NCI-H82 (cell line): ENCODE data around the gene SLC17A5.
A peak's percentile ranks its signal among the peaks of the same experiment; 100 is the strongest.
"Not testable (repeated sequence)": the region's sequence is repeated elsewhere in the genome, so short reads cannot be mapped to it uniquely, and the experiment has no call there.

Experiments used
- DNase-seq: peaks from one replicate; lab custom pipeline; 2025; lab: John Stamatoyannopoulos, UW

The SLC17A5 gene, protein sequence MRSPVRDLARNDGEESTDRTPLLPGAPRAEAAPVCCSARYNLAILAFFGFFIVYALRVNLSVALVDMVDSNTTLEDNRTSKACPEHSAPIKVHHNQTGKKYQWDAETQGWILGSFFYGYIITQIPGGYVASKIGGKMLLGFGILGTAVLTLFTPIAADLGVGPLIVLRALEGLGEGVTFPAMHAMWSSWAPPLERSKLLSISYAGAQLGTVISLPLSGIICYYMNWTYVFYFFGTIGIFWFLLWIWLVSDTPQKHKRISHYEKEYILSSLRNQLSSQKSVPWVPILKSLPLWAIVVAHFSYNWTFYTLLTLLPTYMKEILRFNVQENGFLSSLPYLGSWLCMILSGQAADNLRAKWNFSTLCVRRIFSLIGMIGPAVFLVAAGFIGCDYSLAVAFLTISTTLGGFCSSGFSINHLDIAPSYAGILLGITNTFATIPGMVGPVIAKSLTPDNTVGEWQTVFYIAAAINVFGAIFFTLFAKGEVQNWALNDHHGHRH

DNA sequence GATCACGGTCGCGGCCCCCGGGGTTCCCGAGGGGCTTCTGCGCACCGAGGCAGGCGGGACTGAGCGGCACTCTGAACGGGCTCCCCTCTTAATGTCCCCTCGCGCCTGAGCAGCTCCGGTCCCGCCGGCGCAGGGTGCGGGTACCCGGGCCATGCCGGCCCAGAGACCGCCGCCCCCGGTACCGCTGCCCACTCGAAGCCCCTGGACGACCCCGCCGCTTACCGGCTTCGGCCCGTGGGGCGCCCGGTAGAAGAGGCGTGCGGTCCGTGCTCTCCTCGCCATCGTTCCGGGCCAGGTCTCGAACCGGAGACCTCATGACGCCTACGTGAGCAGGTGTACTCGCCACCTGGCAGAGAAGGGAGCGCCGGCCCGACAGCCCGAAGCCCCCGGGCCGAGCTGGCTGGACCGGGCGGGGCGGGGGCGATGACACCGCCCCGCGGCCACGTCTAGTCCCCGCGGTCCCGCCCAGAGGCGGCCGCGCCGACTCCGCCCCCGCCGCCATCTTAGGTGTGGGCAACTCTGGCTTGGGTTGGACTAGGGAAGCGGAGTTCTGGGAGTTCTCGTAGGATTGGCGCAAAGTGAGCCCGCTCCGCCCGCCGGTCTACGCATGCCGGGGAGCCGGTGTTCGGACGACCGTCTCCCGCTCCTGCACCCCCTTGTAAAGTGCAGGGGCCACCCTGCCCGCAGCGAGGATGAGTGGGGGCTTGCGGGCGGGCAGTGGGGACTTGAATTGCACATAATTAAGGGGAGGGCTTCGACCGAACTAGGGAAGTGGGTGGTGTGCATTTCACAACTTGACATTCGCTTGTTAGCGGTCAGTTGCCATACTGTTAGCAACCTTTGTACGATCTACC lies at the start of gene SLC17A5:
Gene SLC17A5 (minus strand): TSS at position 422 of the 854 bp plus-strand sequence. CDS start 106 bp downstream, at position 316.
- DNase-seq = peak; percentile 93

DNA sequence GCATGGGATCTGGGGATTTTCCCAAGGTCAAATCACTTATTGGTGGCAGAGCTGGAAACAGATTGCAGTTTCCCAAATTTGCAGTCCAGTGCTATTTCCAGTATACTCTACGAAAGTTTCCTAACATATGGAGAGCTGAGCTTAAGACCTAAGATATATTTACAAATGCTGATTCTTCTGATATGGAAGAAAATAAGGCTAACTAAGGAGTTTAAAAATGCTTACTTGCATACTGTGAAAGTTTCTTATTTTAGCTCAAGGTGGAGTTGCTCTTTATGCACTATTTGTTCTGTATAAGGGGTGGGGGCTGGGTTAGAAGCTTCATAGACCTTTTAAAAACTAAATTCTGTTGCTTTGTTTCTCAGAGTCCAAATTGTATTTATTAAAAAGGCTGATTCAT lies 49.7 kb upstream of the SLC17A5 start:
- DNase-seq = no peak

DNA sequence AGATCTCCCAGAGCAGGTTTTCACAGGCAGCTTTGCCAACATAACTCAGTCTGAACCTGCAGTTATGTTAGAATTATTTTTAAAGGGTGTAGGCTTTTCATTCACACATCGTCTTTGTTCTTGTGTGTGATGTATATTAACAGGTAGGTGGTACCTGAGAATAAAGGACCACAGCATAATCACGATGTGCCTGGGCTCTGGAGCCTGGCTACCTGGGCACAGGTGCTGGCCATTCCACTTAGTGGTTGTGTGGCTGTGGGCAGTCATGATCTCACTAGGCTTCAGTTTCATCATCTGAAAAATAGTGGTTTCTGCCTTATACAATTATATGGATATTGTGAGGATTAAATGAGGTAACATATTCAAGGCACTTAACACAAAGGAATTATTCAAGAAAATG lies 48.7 kb upstream of the SLC17A5 start:
- no peak for DNase-seq

DNA sequence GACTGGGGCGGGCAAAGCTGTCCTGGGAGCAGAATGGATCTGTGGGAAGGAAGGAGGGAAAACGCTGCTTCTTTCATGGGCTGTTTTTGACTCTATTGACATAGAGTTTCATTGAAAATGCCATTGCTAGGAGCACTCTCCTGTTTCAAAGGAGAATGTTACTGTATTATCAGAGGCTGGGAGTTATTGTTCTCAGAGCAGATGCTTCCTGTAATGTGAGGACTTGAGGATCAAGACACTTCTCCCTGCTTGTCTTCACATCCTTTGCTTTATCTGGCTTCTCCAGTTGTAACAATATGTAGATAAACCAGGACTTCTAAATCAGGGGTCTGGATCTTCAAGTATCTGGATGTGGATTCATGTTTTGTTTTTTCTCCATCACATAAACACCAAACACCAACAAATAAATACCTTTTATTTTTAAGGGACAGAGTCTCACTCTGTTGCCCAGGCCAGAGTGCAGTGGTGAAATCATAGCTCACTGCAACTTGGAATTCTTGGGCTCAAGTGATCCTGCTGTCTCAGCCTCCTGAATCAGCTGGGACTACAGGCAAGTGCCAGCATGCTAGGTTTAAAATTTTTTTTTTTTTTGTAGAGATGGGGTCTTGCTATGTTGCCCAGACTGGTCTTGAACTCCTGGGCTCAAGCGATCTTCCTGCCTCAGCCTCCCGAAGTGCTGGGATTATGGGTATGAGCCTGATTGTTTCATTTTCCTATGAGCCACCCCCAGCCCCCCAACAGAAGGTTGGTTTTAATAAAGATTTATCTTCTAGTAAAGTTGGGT lies 46.1 kb upstream of the SLC17A5 start:
- DNase-seq = no peak

DNA sequence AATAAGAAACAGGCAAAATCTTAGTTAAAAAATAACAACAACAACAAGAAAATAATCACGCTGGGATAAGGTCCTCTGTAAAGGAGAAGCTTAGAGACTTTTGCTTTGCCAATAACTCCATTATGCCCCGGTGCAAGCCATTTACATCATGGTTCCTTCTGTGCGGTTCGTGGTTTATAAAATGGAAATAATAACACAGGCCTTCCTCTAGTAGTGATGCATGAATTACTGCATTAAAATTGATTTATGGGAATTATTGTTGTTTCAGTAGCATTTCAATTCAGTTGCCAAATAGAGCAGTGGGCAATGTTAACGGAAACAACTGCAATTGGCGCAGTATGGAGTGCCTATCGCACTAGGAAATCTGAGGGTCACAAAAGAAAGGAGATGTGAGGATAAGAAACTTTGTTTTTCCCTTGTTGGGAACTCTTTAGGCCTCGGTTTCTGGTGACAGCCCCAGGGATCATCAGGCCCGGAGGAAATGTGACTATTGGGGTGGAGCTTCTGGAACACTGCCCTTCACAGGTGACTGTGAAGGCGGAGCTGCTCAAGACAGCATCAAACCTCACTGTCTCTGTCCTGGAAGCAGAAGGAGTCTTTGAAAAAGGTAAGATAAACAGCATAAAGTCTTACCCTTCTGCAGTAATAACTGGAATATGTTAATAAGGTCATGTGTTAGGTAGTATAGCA lies 43.3 kb upstream of the SLC17A5 start:
- DNase-seq = no peak

DNA sequence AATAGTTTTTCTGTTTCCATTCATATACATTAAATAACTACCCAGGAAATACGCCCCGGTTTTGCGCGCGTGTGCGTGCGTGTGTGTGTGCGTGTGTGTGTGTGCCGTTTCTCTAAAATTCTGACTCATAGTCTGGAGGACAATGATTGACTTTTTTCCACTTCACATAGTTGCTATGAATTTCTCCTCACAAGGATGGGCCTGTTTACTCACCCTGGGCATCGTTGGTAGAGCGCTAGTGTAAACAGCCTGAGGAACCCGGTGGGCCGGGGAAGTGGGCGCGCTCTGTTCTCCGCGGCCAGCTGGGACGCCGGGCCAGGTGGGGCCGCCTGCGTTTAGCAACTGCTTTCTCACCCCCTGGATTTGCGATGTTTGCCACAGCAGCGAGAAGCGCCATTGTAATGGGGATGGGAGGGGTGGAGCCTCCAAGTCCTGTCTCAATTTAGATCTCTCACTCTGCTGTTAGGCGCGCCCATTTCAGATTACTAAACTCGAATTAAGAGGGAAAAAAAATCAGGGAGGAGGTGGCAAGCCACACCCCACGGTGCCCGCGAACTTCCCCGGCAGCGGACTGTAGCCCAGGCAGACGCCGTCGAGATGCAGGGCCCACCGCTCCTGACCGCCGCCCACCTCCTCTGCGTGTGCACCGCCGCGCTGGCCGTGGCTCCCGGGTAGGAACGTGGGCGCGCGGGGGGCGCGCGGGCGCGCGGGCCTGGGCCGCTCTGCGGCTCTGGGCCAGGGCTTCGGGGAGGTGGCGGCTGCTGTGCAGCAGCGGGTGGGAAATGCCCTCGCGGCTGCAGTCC lies 42.0 kb upstream of the SLC17A5 start, which contains the start of gene CD109:
Gene CD109 (plus strand): TSS at position 585 of the 803 bp plus-strand sequence. CDS start 13 bp downstream, at position 598.
- peak; percentile 46 for DNase-seq

DNA sequence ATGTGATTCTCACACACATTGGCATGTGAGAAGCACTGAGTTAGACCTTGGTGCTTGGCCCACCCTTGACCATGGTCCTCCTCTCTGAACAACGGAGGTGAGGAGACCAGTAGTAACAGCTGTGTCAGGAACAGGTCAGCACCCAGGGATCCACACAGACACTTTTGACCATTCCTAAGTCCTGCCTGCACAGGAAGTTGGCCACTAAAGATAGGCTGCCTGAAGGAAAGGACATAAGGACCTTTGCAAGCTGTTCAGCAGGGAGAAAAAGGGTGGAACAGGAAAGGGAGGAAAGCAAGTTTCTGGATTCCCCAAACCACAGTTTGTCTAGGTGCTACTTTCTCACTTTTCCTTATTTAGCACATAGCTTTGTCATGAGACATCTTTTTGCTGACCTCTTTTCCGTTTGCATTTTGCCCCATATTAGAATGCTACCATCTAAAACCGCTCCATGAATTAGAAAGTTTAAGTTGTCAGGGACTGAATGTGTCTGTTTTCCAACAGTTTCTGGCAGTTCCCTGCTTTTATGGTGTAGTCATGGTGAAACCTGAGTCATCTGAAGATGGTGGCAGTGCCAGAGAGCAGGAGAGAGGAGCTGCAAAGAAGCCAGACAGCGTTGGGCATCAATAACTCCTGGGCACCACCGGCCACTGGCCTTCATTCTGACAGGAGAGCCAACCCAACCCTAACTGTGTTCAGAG lies 41.1 kb upstream of the SLC17A5 start:
- DNase-seq = no peak

DNA sequence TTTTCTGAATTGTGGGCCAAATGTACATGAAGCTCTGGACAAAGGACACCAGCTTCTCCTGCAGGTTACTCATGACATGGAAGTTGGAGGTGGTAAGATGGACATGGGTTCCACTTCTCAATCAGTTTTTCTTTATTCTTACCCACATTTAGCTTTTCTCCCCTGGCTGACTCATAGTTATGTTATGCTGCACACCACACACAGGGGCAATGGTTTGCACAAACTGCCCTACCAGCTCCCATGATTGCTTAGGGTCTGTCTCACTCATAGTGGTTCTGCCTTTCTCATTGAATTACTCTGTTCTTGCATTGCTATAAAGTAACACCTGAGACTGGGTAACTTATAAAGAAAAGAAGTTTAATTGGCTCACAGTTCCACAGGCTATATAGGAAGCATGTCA lies 37.7 kb upstream of the SLC17A5 start:
- DNase-seq = no peak

DNA sequence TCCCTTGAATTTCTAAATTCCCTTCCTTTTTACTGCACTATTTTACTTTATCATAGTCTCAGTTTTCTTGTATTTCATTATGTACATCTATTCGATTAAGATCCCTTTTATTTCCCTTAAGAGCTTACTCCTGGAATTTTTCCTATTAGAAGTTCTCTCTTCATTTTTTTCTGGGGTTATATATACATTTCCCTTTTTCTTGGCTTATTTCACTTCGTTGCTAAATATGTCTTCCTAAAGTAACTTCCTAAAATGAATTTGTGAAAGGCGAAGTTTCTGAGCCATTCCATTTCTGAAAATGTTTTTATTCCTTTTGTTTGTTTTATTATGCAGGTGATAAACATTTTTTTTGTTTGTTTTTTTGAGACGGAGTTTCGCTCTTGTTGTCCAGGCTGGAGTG lies 36.3 kb upstream of the SLC17A5 start:
- DNase-seq = no peak

DNA sequence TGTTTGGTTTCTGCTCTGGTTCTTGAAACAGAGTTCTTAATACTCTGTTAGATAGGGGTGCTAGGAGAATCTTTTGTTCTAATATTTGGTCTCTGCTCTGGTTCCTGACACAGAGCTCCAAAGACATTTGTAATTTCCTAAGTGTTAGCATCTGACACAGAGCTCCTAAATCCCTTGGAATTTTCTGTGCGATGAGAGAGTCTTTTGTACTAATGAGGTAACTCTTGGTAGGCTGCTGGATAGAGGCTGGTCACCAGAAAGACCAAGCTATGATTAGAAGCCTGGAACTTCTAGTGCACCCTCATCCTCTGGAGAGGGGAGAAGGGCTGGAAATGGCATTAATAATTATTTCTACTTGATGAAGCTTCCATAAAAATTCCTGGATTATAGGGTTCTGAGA lies 34.6 kb upstream of the SLC17A5 start:
- DNase-seq = no peak

DNA sequence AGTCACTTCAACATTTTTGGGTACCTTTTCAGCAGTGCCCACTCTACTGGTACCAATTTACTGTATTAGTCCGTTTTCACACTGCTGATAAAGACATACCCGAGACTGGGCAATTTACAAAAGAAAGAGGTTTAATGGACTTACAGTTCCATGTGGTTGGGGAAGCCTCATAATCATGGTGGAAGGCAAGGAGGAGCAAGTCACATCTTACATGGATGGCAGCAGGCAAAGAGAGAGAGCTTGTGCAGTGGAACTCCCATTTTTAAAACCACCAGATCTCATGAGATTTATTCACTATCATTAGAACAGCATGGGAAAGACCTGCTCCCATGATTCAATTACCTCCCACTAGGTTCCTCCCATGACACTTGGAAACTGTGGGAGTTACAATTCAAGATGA lies 29.8 kb upstream of the SLC17A5 start:
- DNase-seq = not testable (repeated sequence)

DNA sequence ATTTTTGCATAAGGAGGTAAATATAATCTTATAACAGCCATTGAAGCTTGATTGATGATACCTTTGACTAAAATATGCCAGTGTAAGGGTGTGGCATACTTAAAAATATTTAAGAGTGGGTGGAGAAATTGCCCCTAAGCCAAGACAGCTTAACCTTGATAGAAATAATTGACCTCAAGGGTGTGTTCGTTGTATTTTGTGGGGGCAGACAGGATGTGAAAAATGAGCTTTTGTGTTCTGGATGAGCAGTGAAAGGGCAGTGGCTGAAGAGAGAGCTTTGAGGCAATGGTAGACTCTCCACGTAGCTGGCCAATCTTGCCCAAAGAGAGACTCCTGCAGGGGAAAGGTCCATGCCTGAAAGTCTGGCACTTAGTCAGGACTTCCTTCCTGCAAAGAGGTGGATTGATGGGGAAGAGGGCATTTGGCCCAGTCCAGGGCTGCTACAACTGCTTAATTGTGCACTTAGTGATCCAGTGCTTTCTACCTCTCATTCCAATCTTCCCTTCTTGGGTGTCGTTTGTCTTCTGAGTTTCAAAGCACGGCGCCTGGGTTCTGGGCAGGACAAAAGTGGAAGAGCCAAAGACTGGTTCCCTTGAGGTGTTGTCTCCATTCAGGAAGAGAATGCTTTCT lies 26.6 kb upstream of the SLC17A5 start:
- DNase-seq = no peak

DNA sequence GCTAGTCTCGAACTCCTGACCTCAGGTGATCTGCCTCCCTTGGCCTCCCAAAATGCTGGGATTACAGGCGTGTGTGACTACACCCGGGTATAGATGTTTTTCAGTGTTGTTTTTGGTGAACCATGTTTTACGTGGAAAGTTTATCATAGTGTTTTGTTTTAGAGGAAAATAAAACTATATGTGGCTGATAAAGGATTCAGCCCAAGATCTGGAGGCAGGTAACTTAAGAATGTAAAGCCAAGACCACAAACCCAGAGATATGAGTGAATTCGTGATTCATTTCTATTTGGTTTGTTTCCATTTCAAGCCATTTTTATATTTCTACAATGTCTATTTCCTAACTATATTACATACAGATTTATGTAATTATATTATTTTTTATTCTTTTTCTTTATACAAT lies 26.1 kb upstream of the SLC17A5 start:
- not testable (repeated sequence) for DNase-seq

DNA sequence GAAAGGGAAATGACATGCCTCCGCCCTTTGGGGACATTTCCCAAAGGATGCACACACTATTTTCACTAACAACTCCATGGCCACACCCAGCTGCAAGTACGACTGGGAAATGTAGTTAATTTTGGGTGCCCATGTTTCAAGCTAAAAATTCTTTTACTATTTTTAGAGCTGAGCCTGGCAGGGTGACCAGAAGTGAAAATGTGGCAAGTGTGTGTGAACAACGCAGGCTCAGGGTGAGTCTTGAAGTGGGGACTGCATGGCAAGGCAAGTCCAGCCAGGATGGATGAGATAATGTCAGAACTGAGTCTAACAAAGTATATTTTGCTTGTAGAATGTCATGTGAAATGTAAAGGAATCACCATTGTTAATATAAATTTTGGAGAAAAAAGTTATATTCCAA lies 25.2 kb upstream of the SLC17A5 start:
- no peak for DNase-seq

DNA sequence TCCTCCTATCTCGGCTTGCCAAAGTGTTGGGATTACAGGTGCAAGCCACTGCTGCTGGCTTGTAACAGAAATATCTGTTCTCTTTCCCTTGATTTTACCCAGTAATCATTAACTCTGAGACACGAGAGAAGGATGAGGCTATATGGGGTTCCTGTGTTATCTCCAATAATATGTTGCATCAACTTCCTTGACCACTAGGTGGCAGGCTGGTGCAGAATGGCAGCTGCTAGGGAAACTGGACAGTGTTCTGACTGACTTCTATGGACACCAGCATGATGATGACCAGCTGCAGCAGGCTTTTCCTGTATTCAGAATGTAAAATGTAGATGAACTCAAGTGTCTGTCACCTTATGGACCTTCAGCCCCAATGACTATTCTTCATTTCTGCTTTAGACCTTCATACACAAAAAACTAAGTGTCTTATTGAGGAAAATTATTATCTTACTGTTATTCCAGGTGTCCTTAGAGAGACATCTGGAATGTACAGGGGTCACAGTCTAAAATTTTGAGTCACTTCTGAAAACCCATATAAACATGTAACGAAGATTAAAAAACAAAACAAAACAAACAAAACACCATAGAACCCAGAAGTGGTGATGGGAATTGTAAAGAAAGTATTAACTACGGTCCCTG lies 21.8 kb upstream of the SLC17A5 start:
- peak; percentile 80 for DNase-seq

DNA sequence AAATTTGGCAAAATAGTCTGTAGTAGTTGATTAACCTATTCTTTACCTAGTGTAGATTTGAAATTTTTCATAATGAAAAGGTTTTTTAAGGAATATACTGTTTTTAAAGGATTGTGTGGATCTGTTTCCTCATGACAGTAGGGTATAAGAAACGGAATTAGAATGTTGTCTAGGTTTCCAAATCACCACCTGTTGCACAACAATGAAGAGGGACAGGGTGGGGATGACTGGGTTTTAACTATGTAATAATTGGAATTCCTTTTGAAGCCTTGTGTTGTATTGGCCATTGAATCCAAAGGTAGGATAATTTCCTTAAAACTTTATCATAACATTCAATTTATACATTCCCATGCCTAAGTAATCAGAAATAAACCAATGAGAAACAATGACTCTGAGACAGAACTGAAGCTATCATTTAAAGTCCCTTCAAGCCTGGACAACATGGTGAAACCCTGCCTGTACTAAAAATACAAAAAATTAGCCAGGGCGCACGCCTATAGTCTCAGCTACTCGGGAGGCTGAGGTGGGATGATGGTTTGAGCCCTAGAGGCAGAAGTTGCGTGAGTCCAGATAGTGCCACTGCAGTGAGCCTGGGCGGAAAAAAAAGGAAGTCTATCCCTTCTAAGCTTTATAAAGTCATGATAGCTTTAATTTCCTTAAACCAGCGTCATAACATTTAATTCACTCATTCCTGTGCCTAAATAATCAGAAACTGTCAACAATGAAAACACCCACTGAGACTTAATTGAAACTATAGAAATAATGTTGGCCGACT lies 18.3 kb upstream of the SLC17A5 start:
- no peak for DNase-seq

DNA sequence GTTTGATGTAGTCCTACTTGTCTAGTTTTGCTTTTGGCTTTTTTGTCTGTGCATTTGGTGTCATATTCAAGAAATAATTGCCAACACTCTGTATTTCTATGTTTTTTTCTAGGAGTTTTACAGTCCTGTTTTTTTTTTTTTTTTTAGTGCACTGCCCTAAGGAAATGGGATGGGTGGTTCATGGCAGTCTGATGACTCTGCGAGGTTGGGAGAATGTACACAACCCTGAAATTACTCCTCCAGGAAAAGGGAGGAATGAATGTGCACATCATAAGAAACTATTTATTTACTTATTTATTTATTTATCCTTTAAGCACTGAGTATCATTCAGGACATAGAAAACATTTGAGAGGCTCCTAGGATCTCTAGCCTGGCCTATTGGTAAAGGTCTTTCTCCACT lies 15.2 kb upstream of the SLC17A5 start:
- no peak for DNase-seq

DNA sequence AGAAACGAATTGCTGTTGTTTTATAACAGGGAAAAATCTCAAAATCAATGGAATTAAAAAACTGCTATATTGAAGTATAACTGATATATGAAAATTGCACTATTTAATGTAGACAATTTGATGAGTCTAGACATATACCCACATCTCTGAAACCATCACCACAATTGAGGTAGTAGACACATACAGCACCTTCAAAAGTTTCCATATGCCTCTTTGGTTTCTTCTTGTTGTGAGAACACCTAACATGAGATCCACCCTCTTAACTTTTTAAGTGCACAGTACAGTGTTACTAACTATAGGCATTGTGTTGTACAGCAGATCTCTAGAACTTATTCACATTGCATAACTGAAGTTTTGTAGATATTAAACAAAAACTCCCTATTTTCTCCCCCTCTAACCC lies 14.0 kb upstream of the SLC17A5 start:
- no peak for DNase-seq
